H1 (cell line): Measurements from ENCODE around the gene ST6GALNAC3. TPM values are rescaled to one million over a fixed set of nuclear protein-coding genes. Genes with fewer than 3 reads are reported as not detected.
A peak's percentile ranks its signal among the peaks of the same experiment; 100 is the strongest.

Experiments used
- CTCF ChIA-PET: fragments of 300-600 bp; sonication (Branson Sonifier 250); formaldehyde crosslinking; loops from one replicate; lab custom pipeline; 2021; ENCODE audit not compliant: partially characterized antibody; lab: Charles Lee
- POLR2A ChIA-PET: fragments of 300-600 bp; sonication (Branson Sonifier 250); formaldehyde crosslinking; loops from one replicate; lab custom pipeline; 2021; ENCODE audit warnings: inconsistent platforms; ENCODE audit not compliant: partially characterized antibody; lab: Charles Lee
- DNase-seq, 2 experiments: peaks; one replicate each; pipeline versions ENCODE4 v3.0.0 to v3.0.0-alpha.2; 2010 to 2022; ENCODE audit warnings: low spot score in 2 of 2, low read depth in 1 of 2, mixed read lengths in 1 of 2
- FAIRE-seq: peaks from 2 replicates; lab custom pipeline; 2011; peaks lifted over from hg19 to GRCh38; lab: Jason Lieb, UNC
- H2AFZ ChIP-seq: 2 replicates; pipeline ENCODE4 v1.8.1; 2012; ENCODE audit warnings: low read length, inconsistent platforms
- H2AK5ac ChIP-seq: 2 replicates; pipeline ENCODE4 v1.6.1; 2013; ENCODE audit warnings: low read depth, low read length
- H2BK120ac ChIP-seq: replicated peaks from 2 replicates; pipeline ENCODE3; 2013; ENCODE audit warnings: low read depth, low read length, inconsistent platforms
- H2BK12ac ChIP-seq: 2 replicates; pipeline ENCODE4 v1.6.1; 2013; ENCODE audit warnings: low read depth, low read length
- H2BK15ac ChIP-seq: 2 replicates; pipeline ENCODE4 v1.6.1; 2013; ENCODE audit warnings: low read length
- H2BK20ac ChIP-seq: 2 replicates; pipeline ENCODE4 v1.6.1; 2013; ENCODE audit warnings: low read length
- H2BK5ac ChIP-seq: 2 replicates; pipeline ENCODE4 v1.6.1; 2013; ENCODE audit warnings: low read depth, low read length
- H3K14ac ChIP-seq: 2 replicates; pipeline ENCODE4 v1.6.1; 2013; ENCODE audit warnings: inconsistent platforms; ENCODE audit not compliant: insufficient read length
- H3K18ac ChIP-seq: 2 replicates; pipeline ENCODE4 v1.6.1; 2013; ENCODE audit warnings: low read length; ENCODE audit errors: extremely low read depth
- H3K23ac ChIP-seq: 2 replicates; pipeline ENCODE4 v1.6.1; 2013; ENCODE audit warnings: inconsistent platforms; ENCODE audit not compliant: insufficient read length
- H3K23me2 ChIP-seq: 2 replicates; pipeline ENCODE4 v1.6.1; 2013; ENCODE audit warnings: low read depth, low read length
- H3K27ac ChIP-seq: 2 replicates; pipeline ENCODE4 v1.6.1; 2011; ENCODE audit warnings: low read depth, low read length, inconsistent platforms
- H3K27me3 ChIP-seq, 4 experiments: replicated peaks in 1 of 4; 1 replicate in 1 of 4; 2 replicates in 3 of 4; pipeline versions ENCODE4 v1.6.1 to v1.8.1; 2011 to 2013; ENCODE audit warnings: low read length in 3 of 4, mild to moderate bottlenecking in 3 of 4, inconsistent platforms in 2 of 4, mixed read lengths in 2 of 4, moderate library complexity in 1 of 4; ENCODE audit not compliant: control insufficient read depth in 3 of 4, insufficient read depth in 3 of 4; ENCODE audit errors: extremely low read depth in 1 of 4
- H3K36me3 ChIP-seq, 4 experiments: 2 replicates each; pipeline versions ENCODE4 v1.6.1 to v1.8.1; 2011 to 2013; ENCODE audit warnings: mild to moderate bottlenecking in 4 of 4, low read length in 3 of 4, moderate library complexity in 2 of 4, control low read depth in 1 of 4, inconsistent platforms in 1 of 4; ENCODE audit not compliant: insufficient read depth in 4 of 4, control insufficient read depth in 2 of 4
- H3K4ac ChIP-seq: replicated peaks from 2 replicates; pipeline ENCODE3; 2013; ENCODE audit warnings: low read length, low read depth, mixed read lengths, inconsistent platforms; ENCODE audit not compliant: insufficient read length
- H3K4me1 ChIP-seq, 4 experiments: replicated peaks in 1 of 4; 1 replicate in 1 of 4; 2 replicates in 3 of 4; pipeline versions ENCODE4 v1.6.1 to v1.8.1; 2011 to 2013; ENCODE audit warnings: low read length in 3 of 4, inconsistent platforms in 2 of 4, mixed read lengths in 1 of 4; ENCODE audit not compliant: insufficient read depth in 4 of 4, control insufficient read depth in 3 of 4
- H3K4me2 ChIP-seq, 2 experiments: 2 replicates each; pipeline versions ENCODE4 v1.6.1 to v1.8.1; 2011 to 2013; ENCODE audit warnings: low read depth in 2 of 2, low read length in 2 of 2, control low read depth in 1 of 2, inconsistent platforms in 1 of 2, mild to moderate bottlenecking in 1 of 2; ENCODE audit not compliant: insufficient read depth in 1 of 2
- H3K4me3 ChIP-seq, 4 experiments: fragments of 200-600, 300-600 bp in 1 of 4; sonication (generic), shearing (Covaris generic), sonication (Bioruptor Twin) in 1 of 4; 2 replicates each; pipeline versions ENCODE4 v1.5.1 to v1.8.1; 2011 to 2016; ENCODE audit warnings: low read length in 4 of 4, low read depth in 3 of 4, control low read depth in 2 of 4, inconsistent platforms in 2 of 4, mild to moderate bottlenecking in 2 of 4, mixed read lengths in 1 of 4, moderate library complexity in 1 of 4; ENCODE audit not compliant: insufficient read depth in 2 of 4; ENCODE audit errors: extremely low read depth in 1 of 4
- H3K56ac ChIP-seq: replicated peaks from 2 replicates; pipeline ENCODE3; 2013; ENCODE audit warnings: low read depth, mild to moderate bottlenecking, mixed read lengths, low read length, inconsistent platforms; ENCODE audit not compliant: insufficient read length
- H3K79me1 ChIP-seq: 2 replicates; pipeline ENCODE4 v1.6.1; 2013; ENCODE audit warnings: low read depth, low read length, control low read depth
- H3K79me2 ChIP-seq, 2 experiments: 2 replicates each; pipeline versions ENCODE4 v1.6.1 to v1.8.1; 2012 to 2013; ENCODE audit warnings: low read length in 2 of 2, mild to moderate bottlenecking in 2 of 2, inconsistent platforms in 1 of 2; ENCODE audit not compliant: insufficient read depth in 2 of 2, control insufficient read depth in 1 of 2
- H3K9ac ChIP-seq, 4 experiments: replicated peaks in 1 of 4; 1 replicate in 1 of 4; 2 replicates in 3 of 4; pipeline versions ENCODE4 v1.6.1 to v1.8.1; 2011 to 2013; ENCODE audit warnings: low read depth in 3 of 4, low read length in 3 of 4, control low read depth in 2 of 4, mild to moderate bottlenecking in 2 of 4, moderate library complexity in 2 of 4, inconsistent platforms in 1 of 4; ENCODE audit errors: extremely low read depth in 1 of 4
- H3K9me3 ChIP-seq, 2 experiments: 2 replicates each; pipeline versions ENCODE4 v1.6.1 to v1.8.1; 2012 to 2013; ENCODE audit warnings: mild to moderate bottlenecking in 2 of 2, moderate library complexity in 2 of 2, control low read depth in 1 of 2, inconsistent platforms in 1 of 2, low read depth in 1 of 2, low read length in 1 of 2, mixed read lengths in 1 of 2; ENCODE audit not compliant: insufficient read depth in 2 of 2
- H4K20me1 ChIP-seq, 2 experiments: replicated peaks in 1 of 2; 2 replicates each; pipeline versions ENCODE3 to v1.8.1; 2011 to 2013; ENCODE audit warnings: inconsistent platforms in 2 of 2, low read length in 2 of 2, mild to moderate bottlenecking in 1 of 2; ENCODE audit not compliant: insufficient read depth in 2 of 2, control insufficient read depth in 1 of 2
- H4K5ac ChIP-seq: 2 replicates; pipeline ENCODE4 v1.6.1; 2013; ENCODE audit warnings: low read length, low read depth, mixed read lengths, inconsistent platforms; ENCODE audit not compliant: insufficient read length
- H4K8ac ChIP-seq: 2 replicates; pipeline ENCODE4 v1.8.0; 2013; ENCODE audit warnings: mild to moderate bottlenecking, moderate library complexity, low read length, inconsistent platforms; ENCODE audit not compliant: insufficient read depth; ENCODE audit errors: extremely low read depth
- H4K91ac ChIP-seq: replicated peaks from 2 replicates; pipeline ENCODE3; 2013; ENCODE audit warnings: low read length, mixed read lengths, inconsistent platforms; ENCODE audit not compliant: insufficient read length
- BRCA1 ChIP-seq: IDR thresholded peaks from 2 replicates; pipeline ENCODE4 v1.6.1; 2012; ENCODE audit warnings: low read depth, low read length, improper control_type of control experiment
- EP300 ChIP-seq, 2 experiments: IDR thresholded peaks; 1 replicate in 1 of 2; 2 replicates in 1 of 2; pipeline ENCODE4 v1.6.1; 2011 to 2012; ENCODE audit warnings: low read depth in 2 of 2, low read length in 2 of 2, mild to moderate bottlenecking in 2 of 2, borderline replicate concordance in 1 of 2, inconsistent platforms in 1 of 2, moderate library complexity in 1 of 2
- GTF2F1 ChIP-seq: IDR thresholded peaks from 2 replicates; pipeline ENCODE4 v1.6.1; 2012; ENCODE audit warnings: low read depth, low read length, improper control_type of control experiment, borderline replicate concordance
- JUN ChIP-seq: IDR thresholded peaks from 2 replicates; pipeline ENCODE4 v1.6.1; 2011; ENCODE audit warnings: low read depth, mild to moderate bottlenecking, improper control_type of control experiment, low read length
- POLR2AphosphoS5 ChIP-seq: IDR thresholded peaks from 2 replicates; pipeline ENCODE4 v1.6.1; 2011; ENCODE audit warnings: low read depth, low read length
- POU5F1 ChIP-seq: IDR thresholded peaks from 2 replicates; pipeline ENCODE4 v1.6.1; 2011; ENCODE audit warnings: low read depth, mild to moderate bottlenecking, low read length, moderate library complexity
- RBBP5 ChIP-seq: IDR thresholded peaks from 2 replicates; pipeline ENCODE4 v1.7.1; 2012; ENCODE audit warnings: low read depth, mild to moderate bottlenecking, inconsistent platforms, low read length, moderate library complexity, borderline replicate concordance
- SP2 ChIP-seq: IDR thresholded peaks from 2 replicates; pipeline ENCODE4 v1.6.1; 2012; ENCODE audit warnings: mild to moderate bottlenecking, low read length, inconsistent platforms
- SRF ChIP-seq: IDR thresholded peaks from 2 replicates; pipeline ENCODE4 v1.6.1; 2011; ENCODE audit warnings: mild to moderate bottlenecking, low read depth, low read length, moderate library complexity
- TAF1 ChIP-seq: IDR thresholded peaks from 2 replicates; pipeline ENCODE4 v1.6.1; 2011; ENCODE audit warnings: mild to moderate bottlenecking, low read depth, low read length
- TAF7 ChIP-seq: optimal IDR thresholded peaks from 2 replicates; pipeline ENCODE3; 2011; ENCODE audit warnings: low read depth, mild to moderate bottlenecking, inconsistent platforms, low read length, moderate library complexity, borderline replicate concordance
- USF2 ChIP-seq: IDR thresholded peaks from 2 replicates; pipeline ENCODE4 v1.6.1; 2011; ENCODE audit warnings: low read length, improper control_type of control experiment
- WGBS, 2 experiments: shearing (Covaris generic) in 1 of 2; methylation state at CpG; one replicate each; pipeline versions ENCODE4 v1.1.6 to v1.1.7; 2013 to 2015; ENCODE audit warnings: low lambda C conversion rate in 2 of 2, mixed read lengths in 2 of 2, inconsistent platforms in 1 of 2, low coverage in 1 of 2, missing lambda C conversion rate in 1 of 2; ENCODE audit not compliant: insufficient replicate concordance in 2 of 2, insufficient coverage in 1 of 2, insufficient read length in 1 of 2; ENCODE audit errors: extremely low coverage in 1 of 2, missing lambda C conversion rate in 1 of 2; 5-methylcytosine and 5-hydroxymethylcytosine counted together
- polyA plus RNA-seq, 7 experiments: library from polyadenylated mRNA; depleted of rRNA in 3 of 7; stranded (reverse) in 5 of 7; unstranded in 2 of 7; fragments of >200 nt in 5 of 7; fragments of 200-250 nt in 2 of 7; gene quantifications; 1 replicate in 5 of 7; 2 replicates in 1 of 7; 4 replicates in 1 of 7; pipeline versions ENCODE4 v1.2.1 to v1.2.3, GENCODE V29; 2011 to 2013; ENCODE audit warnings: missing spikeins in 2 of 7, mixed read lengths in 2 of 7
- total RNA-seq: library from RNA; stranded (reverse); fragmentation: NEBNext Ultra II Directional; extraction: Animal tissue kit (Norgen Biotek cat#: 25700); gene quantifications from 2 replicates; pipeline ENCODE4 v1.2.1, GENCODE V29; 2021

The ST6GALNAC3 gene
- total and polyA plus RNA-seq, 2 of the 8 experiments (the other 6 are each of a cell fraction or from before 2014, with no cell fraction given), result 4.9 to 19.0 TPM

GRCh38 chr1:76503736-76504135, 429.2 kb downstream of the ST6GALNAC3 start:
- no peak for FAIRE-seq
- H2BK120ac ChIP-seq, result no peak overlapping the region
- no peaks in the 10 kb centered on the region for H3K79me2 ChIP-seq
- H2BK15ac ChIP-seq, result no peak overlapping the region
- H3K79me1 ChIP-seq, result no peaks in the 10 kb centered on the region
- H3K27ac ChIP-seq, result no peak overlapping the region
- H3K9ac ChIP-seq, result no peak overlapping the region
- no peak overlapping the region for H4K8ac ChIP-seq
- H3K4me1 ChIP-seq, result peaks cover 7 to 28% (median 14%) of the 10 kb centered on the region in 4 experiments; a peak in 5 of 7 replicates
- no peak overlapping the region for H2AFZ ChIP-seq
- no peak overlapping the region for H3K56ac ChIP-seq
- no peak overlapping the region for H3K23ac ChIP-seq
- no peak overlapping the region for H3K4ac ChIP-seq
- no peak overlapping the region; the same call in 1 of the 2 replicates for H2BK5ac ChIP-seq
- no peak overlapping the region for H3K4me2 ChIP-seq
- WGBS, 2 experiments, result 97% methylated on average over 2 of the region's 2 CpGs; no CpG with 5 or more reads in 1 of the 2 experiments
- H2AK5ac ChIP-seq, result no peak overlapping the region
- H3K4me3 ChIP-seq, result no peak overlapping the region
- no peaks in the 10 kb centered on the region for H4K20me1 ChIP-seq
- H4K91ac ChIP-seq, result no peak overlapping the region
- no peak overlapping the region for H4K5ac ChIP-seq
- H3K18ac ChIP-seq, result no peak overlapping the region
- H3K23me2 ChIP-seq, result no peaks in the 10 kb centered on the region
- H2BK20ac ChIP-seq, result peak overlapping the region; percentile 34; the same call in 1 of the 2 replicates
- POLR2A ChIA-PET, result interaction anchor here (1.4 kb wide), 1 partner anchor 8 kb away, joined by 3 read pairs; no protein-coding TSS in a partner anchor
- DNase-seq, result no peak
- no peaks in the 10 kb centered on the region for H3K36me3 ChIP-seq
- no peak overlapping the region for H3K14ac ChIP-seq
- no peaks in the 10 kb centered on the region for H3K27me3 ChIP-seq
- H3K9me3 ChIP-seq, result no peaks in the 10 kb centered on the region
- H2BK12ac ChIP-seq, result peak overlapping the region; percentile 32; the same call in 1 of the 2 replicates
- CTCF ChIA-PET, result interaction anchor here (1.1 to 1.3 kb wide), 3 partner anchors 9 to 186 kb away, joined by 3 to 5 read pairs (median 4); no protein-coding TSS in a partner anchor
- TF ChIP-seq BRCA1 (no peak), POLR2AphosphoS5 (no peak), TAF1 (no peak), SRF (no peak), SP2 (no peak), TAF7 (no peak), POU5F1 (no peak), USF2 (no peak), GTF2F1 (no peak), RBBP5 (no peak), JUN (no peak), EP300 (IDR thresholded peaks at IDR 0.05; ENCODE audit: borderline replicate concordance in 1 of 2, low read depth in 2 of 2, low read length in 2 of 2) (no peak)
